Measurements from ENCODE around the gene TPRKB. TPM values are rescaled to one million over a fixed set of nuclear protein-coding genes. Genes with fewer than 3 reads are reported as not detected.
"Not testable (repeated sequence)": the region's sequence is repeated elsewhere in the genome, so short reads cannot be mapped to it uniquely, and the experiment has no call there.

The TPRKB gene
- total and polyA plus RNA-seq, 3 donors from 2014 or later = 29.0 to 72.2 (median 34.5) TPM

- intact Hi-C loops (cut with DNase I; ENCODE audit: low total_unique reads) = no loop called here
- WGBS, 2 donors = 49 to 58% methylated on average over 5 to 8 of the region's 8 CpGs
- H3K27ac ChIP-seq = no peak overlapping the region
Measured at GRCh38 chr2:73701968-73702665, 35.0 kb downstream of the TPRKB start.

GRCh38 chr2:73701448-73701765 is 35.7 kb downstream of the TPRKB start:
- H3K9me3 ChIP-seq; DNase-seq; H3K4me3 ChIP-seq; H3K36me3 ChIP-seq (ENCODE audit: low read depth, missing control alignments); H3K27me3 ChIP-seq; intact Hi-C loops (cut with DNase I; ENCODE audit: low total_unique reads); H3K27ac ChIP-seq: not testable (repeated sequence)
- WGBS, 2 donors = 82 to 92% methylated on average over 1 to 3 of the region's 3 CpGs
- peaks cover 21% of the 10 kb centered on the region for H3K4me1 ChIP-seq

More at GRCh38 chr2:73701968-73702665, 35.0 kb downstream of the TPRKB start:
- H3K9me3 ChIP-seq = no peaks in the 10 kb centered on the region
- DNase-seq = peak; percentile 47
- peaks cover 21% of the 10 kb centered on the region for H3K4me1 ChIP-seq
- no peaks in the 10 kb centered on the region for H3K36me3 ChIP-seq (ENCODE audit: low read depth, missing control alignments)
- H3K4me3 ChIP-seq = no peak overlapping the region
- no peak for TF ChIP-seq POLR2A (IDR thresholded peaks at IDR 0.05)
- no peak for TF ChIP-seq CTCF (IDR thresholded peaks at IDR 0.05)
- no peaks in the 10 kb centered on the region for H3K27me3 ChIP-seq

GRCh38 chr2:73700661-73701447 is 36.3 kb downstream of the TPRKB start:
- Histone ChIP-seq H3K36me3 (ENCODE audit: low read depth, missing control alignments) (no peaks in the 10 kb centered on the region), H3K9me3 (no peaks in the 10 kb centered on the region), H3K4me3 (no peak overlapping the region), H3K4me1 (peaks cover 21% of the 10 kb centered on the region), H3K27ac (no peak overlapping the region), H3K27me3 (no peaks in the 10 kb centered on the region)
- TF ChIP-seq POLR2A (IDR thresholded peaks at IDR 0.05) (no peak), CTCF (IDR thresholded peaks at IDR 0.05) (no peak)
- intact Hi-C loops (cut with DNase I; ENCODE audit: low total_unique reads) = no loop called here
- no peak for DNase-seq
- 69 to 82% methylated on average over 12 to 23 of the region's 23 CpGs for WGBS, 2 donors

- Histone ChIP-seq H3K27ac (no peak overlapping the region), H3K27me3 (no peaks in the 10 kb centered on the region), H3K36me3 (ENCODE audit: low read depth, missing control alignments) (no peaks in the 10 kb centered on the region), H3K4me1 (peaks cover 21% of the 10 kb centered on the region), H3K4me3 (no peak overlapping the region), H3K9me3 (no peaks in the 10 kb centered on the region)
- no peak for DNase-seq
- WGBS, 2 donors = 68 to 78% methylated on average over 5 of the region's 5 CpGs
- TF ChIP-seq POLR2A (IDR thresholded peaks at IDR 0.05) = no peak
- no peak for TF ChIP-seq CTCF (IDR thresholded peaks at IDR 0.05)
- intact Hi-C loops (cut with DNase I; ENCODE audit: low total_unique reads) = no loop called here
Measured at GRCh38 chr2:73700131-73700611, 37.0 kb downstream of the TPRKB start.

- WGBS, 2 donors = 96 to 97% methylated on average over 3 of the region's 3 CpGs
Measured at GRCh38 chr2:73699437-73699836, 37.7 kb downstream of the TPRKB start.

More at GRCh38 chr2:73699437-73699836, 37.7 kb downstream of the TPRKB start:
- no peak for TF ChIP-seq CTCF (IDR thresholded peaks at IDR 0.05)
- no peak for TF ChIP-seq POLR2A (IDR thresholded peaks at IDR 0.05)
- Histone ChIP-seq H3K27ac (no peak overlapping the region), H3K27me3 (no peaks in the 10 kb centered on the region), H3K9me3 (no peaks in the 10 kb centered on the region), H3K36me3 (ENCODE audit: low read depth, missing control alignments) (no peaks in the 10 kb centered on the region), H3K4me1 (peaks cover 21% of the 10 kb centered on the region), H3K4me3 (no peak overlapping the region)
- intact Hi-C loops (cut with DNase I; ENCODE audit: low total_unique reads) = no loop called here
- DNase-seq = no peak

Measured in testis (tissue), 3 donors.